Stimulated activated naive B cell treated with anti-CD40 and anti-IgM and Interleukin-4, amounts not matched to agents 10 μg/mL and 1 μg/mL and 100 μg/mL, for 72 hours (primary cell): ENCODE data around the gene SHANK1.

Source experiments
- ATAC-seq, 2 donors: fragments of 150-1000 bp; cut with Tn5 transposase; replicated peaks; 2 replicates each; pipeline ENCODE4 v1.10.0; 2021; ENCODE audit warnings: moderate library complexity in 1 of 2
- DNase-seq: peaks from one replicate; pipeline ENCODE4 v3.0.0; 2021
- H3K27ac Mint-ChIP-seq: one replicate; pipeline ENCODE4 v1.8.0; 2022; ENCODE audit warnings: mild to moderate bottlenecking, mixed read lengths
- H3K27me3 Mint-ChIP-seq, 2 donors: one replicate each; pipeline ENCODE4 v1.8.0; 2022; ENCODE audit warnings: mixed read lengths in 2 of 2
- H3K36me3 Mint-ChIP-seq, 2 donors: one replicate each; pipeline ENCODE4 v1.8.0; 2022; ENCODE audit warnings: mixed read lengths in 2 of 2, mild to moderate bottlenecking in 1 of 2
- H3K4me1 Mint-ChIP-seq, 2 donors: one replicate each; pipeline ENCODE4 v1.8.0; 2022; ENCODE audit warnings: mixed read lengths in 2 of 2, mild to moderate bottlenecking in 1 of 2
- H3K4me3 Mint-ChIP-seq, 2 donors: one replicate each; pipeline ENCODE4 v1.8.0; 2022; ENCODE audit warnings: mild to moderate bottlenecking in 2 of 2, mixed read lengths in 2 of 2, moderate library complexity in 1 of 2
- H3K9me3 Mint-ChIP-seq, 2 donors: one replicate each; pipeline ENCODE4 v1.8.0; 2022; ENCODE audit warnings: mixed read lengths in 2 of 2, mild to moderate bottlenecking in 1 of 2

SHANK1 gene

DNA sequence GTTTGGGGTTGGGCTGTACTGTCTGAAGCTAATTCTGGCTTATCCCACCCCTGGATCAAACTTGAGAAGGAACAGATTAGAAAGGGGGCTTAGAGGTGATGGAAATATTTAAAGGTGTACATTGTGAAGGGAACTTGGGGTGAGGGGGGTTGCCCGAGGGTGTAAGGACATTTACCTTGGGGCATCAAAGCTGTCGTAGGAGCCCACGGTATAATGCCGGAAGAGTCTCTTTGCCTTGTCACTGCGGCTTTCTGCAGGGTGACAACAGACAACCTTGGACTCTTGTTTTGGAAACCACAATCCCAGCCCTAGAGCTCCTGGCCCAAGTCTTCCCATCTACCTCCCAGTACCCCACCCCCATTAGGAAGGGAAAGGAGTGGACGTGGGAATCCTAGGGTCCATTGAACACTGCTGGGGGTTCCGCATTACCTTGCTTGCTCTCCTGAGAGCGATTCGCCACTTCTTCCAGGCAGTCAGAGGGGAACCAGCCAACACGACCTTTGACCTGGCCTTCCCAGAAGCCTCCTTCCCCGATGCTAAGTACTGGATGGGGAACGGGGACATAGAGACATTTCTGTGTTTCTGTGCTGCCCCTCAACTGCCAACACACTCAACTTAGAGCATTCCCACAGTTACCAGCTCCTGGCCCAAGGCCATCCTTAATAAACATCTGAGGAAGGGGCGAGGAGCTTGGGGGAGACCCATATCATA lies 22.0 kb downstream of the SHANK1 start:
- no peak for ATAC-seq

DNA sequence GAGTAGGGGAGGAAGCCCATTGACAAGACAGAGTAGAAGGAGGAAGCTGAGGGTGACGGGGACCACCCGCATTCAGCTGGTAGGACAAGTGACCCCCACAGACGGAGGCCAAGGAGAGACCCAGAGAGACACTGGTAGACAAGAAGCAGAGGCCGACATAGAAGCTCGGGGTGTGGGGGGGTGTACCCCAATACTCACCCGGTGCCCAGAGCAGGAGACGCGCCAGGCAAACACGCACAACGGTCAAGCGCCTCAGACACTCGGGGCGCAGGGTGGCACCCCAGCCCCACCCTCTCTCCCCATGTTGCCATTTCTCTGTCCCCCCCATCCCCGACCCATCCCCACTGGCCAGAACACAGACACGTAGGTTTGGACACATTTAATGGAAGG lies 23.5 kb downstream of the SHANK1 start:
- no peak for ATAC-seq
- H3K27me3 Mint-ChIP-seq, result peaks cover 69 to 89% of the 10 kb centered on the region in 2 donors

More for the DNA sequence above, 22.0 kb downstream of the SHANK1 start:
- Mint-ChIP-seq H3K27ac (no peak overlapping the region), H3K4me1 (peaks cover 5 to 11% of the 10 kb centered on the region in 2 donors), H3K36me3 (no peaks in the 10 kb centered on the region), H3K27me3 (peaks cover 64 to 83% of the 10 kb centered on the region in 2 donors), H3K9me3 (no peaks in the 10 kb centered on the region), H3K4me3 (no peak overlapping the region)
- no peak for DNase-seq

DNA sequence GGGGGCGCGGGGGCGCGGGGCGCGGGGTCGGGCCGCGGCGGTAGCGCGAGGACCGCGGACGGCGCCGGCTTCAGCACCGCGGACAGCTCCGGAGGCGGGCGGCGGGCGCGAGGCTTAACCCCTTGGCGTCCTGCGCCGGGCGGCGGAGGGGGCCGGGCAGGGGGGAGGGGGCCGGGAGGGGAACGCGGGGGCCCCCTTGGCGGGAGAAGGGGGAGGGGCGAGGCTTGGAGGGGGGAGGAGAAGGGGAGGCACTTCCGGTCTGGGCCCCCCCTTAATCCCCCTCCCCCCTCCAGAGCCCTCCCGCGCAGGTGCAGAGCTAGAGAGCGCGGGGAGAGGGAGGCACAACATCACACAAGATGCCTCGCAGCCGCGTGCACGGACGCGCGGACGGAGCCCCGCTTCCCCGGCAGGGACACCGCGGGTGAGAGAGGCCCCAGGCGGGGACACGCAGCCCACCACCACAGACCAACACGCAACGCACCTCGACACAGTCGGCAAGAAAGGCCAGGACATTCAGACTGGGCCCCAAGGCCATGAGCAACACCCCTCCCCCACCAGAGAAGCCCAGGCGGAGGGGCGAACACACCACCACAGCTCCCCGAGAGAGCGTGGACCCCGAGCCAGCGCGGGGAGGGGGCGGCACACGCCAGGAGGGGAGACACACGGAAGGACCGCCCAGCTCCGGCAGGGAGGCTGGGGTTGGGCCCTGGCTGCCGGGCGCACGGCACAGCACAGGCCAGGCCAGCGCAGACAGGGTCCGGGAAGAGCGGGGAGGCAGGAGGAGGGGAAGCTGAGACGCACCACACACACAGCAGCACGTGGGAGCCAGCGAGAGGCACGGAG lies 24.1 kb downstream of the SHANK1 start:
- Mint-ChIP-seq H3K36me3 (no peaks in the 10 kb centered on the region), H3K9me3 (no peaks in the 10 kb centered on the region), H3K27ac (no peak overlapping the region), H3K4me3 (no peak overlapping the region), H3K4me1 (peaks cover 5 to 11% of the 10 kb centered on the region in 2 donors), H3K27me3 (peaks cover 75 to 91% of the 10 kb centered on the region in 2 donors)
- ATAC-seq, result no peak
- no peak for DNase-seq

More for the DNA sequence above, 23.5 kb downstream of the SHANK1 start:
- H3K36me3 Mint-ChIP-seq, result no peaks in the 10 kb centered on the region
- H3K9me3 Mint-ChIP-seq, result no peaks in the 10 kb centered on the region
- H3K4me1 Mint-ChIP-seq, result peaks cover 5 to 11% of the 10 kb centered on the region in 2 donors
- DNase-seq, result no peak
- H3K27ac Mint-ChIP-seq, result no peak overlapping the region
- no peak overlapping the region for H3K4me3 Mint-ChIP-seq

DNA sequence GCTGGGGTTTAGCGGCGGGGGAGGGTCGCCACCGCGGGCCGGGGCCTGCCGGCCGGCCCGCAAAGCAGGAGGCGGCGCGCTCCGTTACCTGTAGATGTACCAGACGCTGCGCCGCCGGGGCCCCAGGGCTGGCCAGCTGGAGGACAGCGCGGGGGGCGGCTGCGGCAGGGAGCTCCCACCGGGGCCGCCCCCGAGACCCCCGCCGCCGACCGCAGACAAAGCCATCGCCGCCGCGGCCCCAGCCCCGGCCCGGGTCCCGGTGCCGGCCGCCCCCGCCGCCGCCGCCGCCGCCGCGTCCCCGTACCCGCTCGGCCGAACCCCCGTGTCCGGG lies 24.8 kb downstream of the SHANK1 start:
- no peaks in the 10 kb centered on the region for H3K36me3 Mint-ChIP-seq
- peaks cover 72 to 88% of the 10 kb centered on the region in 2 donors for H3K27me3 Mint-ChIP-seq
- H3K4me3 Mint-ChIP-seq, result no peak overlapping the region
- no peak overlapping the region for H3K27ac Mint-ChIP-seq
- ATAC-seq, result no peak
- no peak for DNase-seq
- peaks cover 5 to 11% of the 10 kb centered on the region in 2 donors for H3K4me1 Mint-ChIP-seq
- H3K9me3 Mint-ChIP-seq, result no peaks in the 10 kb centered on the region

DNA sequence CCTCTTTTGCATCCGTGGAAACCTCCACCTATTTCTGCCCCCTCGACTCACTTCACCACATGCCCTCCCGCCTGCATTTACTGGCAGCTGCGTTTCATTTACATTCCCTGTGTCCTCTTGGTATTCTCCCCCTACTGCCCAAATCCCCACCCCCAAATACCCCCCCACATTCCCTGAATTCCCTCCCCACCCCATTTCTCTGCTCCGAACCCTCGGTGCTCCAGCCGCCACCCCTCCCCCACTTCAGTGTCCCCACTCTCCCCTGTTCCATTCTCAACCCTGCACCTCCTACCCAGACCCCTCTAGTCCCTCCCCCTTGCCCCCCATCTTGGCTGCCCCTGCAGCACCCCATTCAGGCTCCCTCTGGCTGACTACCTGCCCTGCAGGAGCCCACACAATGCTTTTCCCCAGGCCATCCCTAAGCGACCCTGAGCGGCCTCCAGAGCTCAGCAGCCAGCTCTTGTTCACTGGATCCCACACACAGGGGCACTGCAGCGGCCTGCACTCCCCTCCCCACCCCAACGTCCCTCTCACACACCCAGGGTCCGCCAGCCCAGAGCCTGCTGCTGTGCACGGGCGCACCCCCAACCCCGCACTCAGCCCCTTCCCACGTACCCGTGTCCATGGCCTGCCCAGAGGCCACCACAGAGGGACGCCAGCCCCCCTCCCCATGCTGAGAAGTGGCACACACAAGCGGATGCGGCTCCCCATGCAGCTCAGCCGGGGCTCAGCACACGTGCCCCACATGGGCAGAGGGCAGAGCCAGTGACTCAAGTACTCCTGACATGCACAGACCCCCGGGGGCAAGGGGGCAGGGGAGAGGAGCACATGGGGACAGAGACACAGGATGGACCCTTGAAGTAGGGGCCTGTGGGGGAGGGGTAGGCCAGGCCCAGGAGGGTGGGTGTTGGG lies 26.3 kb downstream of the SHANK1 start:
- Mint-ChIP-seq H3K27ac (no peak overlapping the region), H3K9me3 (no peaks in the 10 kb centered on the region), H3K27me3 (peaks cover 66 to 81% of the 10 kb centered on the region in 2 donors), H3K4me3 (no peak overlapping the region), H3K36me3 (no peaks in the 10 kb centered on the region), H3K4me1 (peaks cover 5 to 11% of the 10 kb centered on the region in 2 donors)
- DNase-seq (no peak), ATAC-seq (no peak)

DNA sequence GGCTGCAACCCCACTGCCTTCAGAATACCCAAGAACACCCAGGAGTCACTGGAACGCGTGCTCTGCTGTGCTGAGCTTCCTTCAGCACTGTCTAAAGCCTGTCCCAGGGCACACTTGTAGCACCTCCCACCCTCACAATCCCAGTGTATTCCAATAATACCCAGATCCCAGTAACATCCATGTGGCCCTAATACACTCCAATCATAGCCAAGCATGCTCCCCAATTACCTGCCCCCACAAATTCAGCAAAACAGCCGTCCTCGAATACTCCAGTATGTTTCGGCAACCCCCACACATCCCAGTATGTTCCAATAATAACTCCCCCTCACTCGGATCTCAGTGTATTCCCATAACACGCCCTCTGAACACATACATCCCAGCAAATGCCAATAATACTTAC lies 29.2 kb downstream of the SHANK1 start:
- H3K27ac Mint-ChIP-seq, result no peak overlapping the region
- H3K27me3 Mint-ChIP-seq, result peaks cover 51 to 63% of the 10 kb centered on the region in 2 donors
- H3K4me3 Mint-ChIP-seq, result no peak overlapping the region
- H3K9me3 Mint-ChIP-seq, result no peaks in the 10 kb centered on the region
- peaks cover 9 to 11% of the 10 kb centered on the region in 2 donors for H3K4me1 Mint-ChIP-seq
- ATAC-seq (no peak), DNase-seq (no peak)
- no peaks in the 10 kb centered on the region for H3K36me3 Mint-ChIP-seq

DNA sequence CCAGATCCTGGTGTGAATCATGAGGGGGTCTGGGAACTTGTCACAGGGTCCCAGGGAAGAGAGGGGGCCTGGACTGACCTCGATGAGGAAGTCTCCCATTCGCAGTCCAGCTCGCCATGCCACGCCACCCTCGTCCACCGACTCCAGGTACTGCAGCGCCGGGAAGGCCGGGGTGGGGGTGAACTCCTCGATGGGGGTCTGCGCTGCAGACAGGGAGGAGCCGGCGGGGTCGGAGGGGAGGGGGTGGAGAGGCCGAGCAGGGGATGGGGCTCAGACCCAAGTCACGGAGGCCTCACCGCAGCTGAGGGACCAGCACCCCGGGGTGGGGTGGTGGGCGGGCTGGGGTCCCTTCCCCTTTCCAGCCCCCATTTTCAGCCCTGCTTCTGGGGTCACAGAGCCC lies 30.8 kb downstream of the SHANK1 start:
- DNase-seq (no peak), ATAC-seq (no peak)
- H3K27me3 Mint-ChIP-seq, result peaks cover 53 to 65% of the 10 kb centered on the region in 2 donors
- H3K4me3 Mint-ChIP-seq, result no peak overlapping the region
- H3K9me3 Mint-ChIP-seq, result no peaks in the 10 kb centered on the region
- H3K36me3 Mint-ChIP-seq, result peaks cover 0 to 2% of the 10 kb centered on the region in 2 donors
- H3K4me1 Mint-ChIP-seq, result peaks cover 4 to 6% of the 10 kb centered on the region in 2 donors
- no peak overlapping the region for H3K27ac Mint-ChIP-seq

DNA sequence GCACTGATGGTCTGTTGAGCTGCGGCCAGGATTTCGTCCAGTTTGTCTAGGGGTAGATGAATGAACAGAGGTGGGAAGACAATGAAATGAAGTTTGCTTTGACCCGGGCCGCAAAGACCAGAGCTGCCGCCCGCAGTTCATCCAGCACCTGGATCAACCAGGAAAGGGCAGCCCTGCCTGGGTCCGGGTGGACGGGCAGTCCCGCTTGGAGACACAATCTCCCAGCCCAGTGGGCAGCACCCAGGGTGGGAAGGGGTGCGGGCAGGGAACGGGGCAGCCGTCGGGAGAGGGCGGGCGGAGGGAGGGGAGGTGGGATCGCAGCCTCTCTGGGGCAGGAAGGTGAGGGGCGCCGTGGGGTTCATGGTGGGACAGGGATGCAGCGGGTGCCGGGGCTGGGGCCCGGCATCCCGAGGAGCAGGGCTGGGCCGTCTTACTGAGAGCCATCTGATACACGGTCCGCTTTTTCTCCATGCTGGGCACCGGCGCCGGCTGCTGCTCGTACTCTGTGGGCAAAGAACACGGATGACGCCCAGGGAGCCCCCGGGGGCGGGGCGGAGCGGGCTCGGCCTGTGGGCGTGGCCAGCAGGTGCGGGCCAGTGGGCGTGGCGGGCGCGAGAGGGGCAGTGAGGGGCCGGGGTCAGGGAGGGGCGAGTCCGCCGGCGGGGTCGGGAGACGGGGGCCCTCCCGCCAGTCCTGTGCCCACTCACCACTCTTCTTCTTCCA lies 33.1 kb downstream of the SHANK1 start:
- Mint-ChIP-seq H3K4me1 (peaks cover 0 to 6% of the 10 kb centered on the region in 2 donors), H3K27me3 (peaks cover 43 to 44% of the 10 kb centered on the region in 2 donors), H3K36me3 (peaks cover 0 to 3% of the 10 kb centered on the region in 2 donors), H3K27ac (no peak overlapping the region), H3K9me3 (no peaks in the 10 kb centered on the region), H3K4me3 (no peak overlapping the region)
- DNase-seq, result no peak
- no peak for ATAC-seq

DNA sequence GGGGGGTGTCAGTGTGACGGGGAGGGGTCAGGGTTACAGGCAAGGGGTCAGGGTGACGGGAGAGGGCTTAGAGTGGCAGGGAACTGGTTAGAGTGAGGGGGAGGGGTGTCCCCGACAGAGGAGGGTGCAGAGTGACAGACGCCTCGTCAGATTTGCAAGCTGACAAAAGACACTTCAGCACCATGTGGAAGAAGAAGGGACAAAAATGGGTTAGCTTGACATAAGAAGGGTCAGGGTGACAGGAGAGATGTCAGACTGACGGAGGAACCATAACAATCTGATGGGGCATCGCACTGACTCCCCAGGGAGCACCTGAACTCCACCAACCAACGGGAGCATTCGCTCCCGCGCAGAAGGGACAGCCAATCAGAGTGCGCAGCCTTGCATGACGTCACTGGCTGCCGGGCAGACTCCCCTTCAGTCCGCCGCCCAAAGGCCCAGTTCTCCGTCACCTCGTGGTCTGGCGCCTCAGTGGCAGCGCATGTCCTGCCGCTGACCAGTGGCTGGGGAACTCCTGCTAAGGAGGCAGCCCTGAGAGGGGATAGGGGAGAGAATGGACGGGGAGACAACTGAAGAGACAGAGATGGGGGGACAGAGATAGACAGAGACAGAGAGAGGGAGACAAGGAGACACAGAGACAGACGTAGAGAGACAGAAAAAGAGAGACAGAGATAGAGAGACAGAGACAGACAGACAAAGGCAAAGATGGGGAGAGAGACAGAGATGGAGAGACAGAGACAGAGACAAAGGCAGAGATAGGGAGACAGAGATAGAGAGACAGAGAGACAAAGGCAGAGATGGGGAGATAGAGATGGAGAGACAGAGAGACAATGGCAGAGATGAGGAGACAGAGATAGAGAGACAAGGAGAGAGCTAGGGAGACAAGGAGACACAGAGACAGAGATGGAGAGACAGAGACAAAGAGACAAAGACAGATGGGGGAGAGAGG lies 40.2 kb downstream of the SHANK1 start:
- Mint-ChIP-seq H3K4me1 (peaks cover 19 to 22% of the 10 kb centered on the region in 2 donors), H3K27me3 (peaks cover 24 to 38% of the 10 kb centered on the region in 2 donors), H3K9me3 (peaks cover 7 to 14% of the 10 kb centered on the region in 2 donors), H3K36me3 (peaks cover 8 to 15% of the 10 kb centered on the region in 2 donors), H3K27ac (peak overlapping the region; percentile 97), H3K4me3 (peak overlapping the region; percentile 57 to 72)
- DNase-seq, result peak; percentile 92
- peak; percentile 98 to 99 for ATAC-seq

DNA sequence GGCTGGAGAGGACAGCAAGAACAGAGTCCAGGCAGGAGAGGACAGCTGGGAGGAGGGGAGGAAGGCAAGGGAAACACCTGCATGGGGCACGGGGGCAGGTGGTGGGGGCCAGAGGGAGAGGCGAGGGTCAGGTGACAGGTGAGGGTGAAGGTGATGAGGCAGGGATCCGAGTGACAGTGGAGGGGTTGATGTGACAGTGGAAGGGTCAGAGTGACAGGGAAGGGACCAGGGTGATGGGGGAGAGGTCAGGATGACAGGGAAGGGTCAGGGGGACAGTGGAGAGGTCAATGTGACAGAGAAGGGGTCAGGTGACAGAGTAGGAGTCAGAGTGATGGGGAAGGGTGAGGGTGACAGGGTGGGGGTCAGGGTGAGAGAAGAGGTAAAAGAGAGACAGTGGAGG lies 41.3 kb downstream of the SHANK1 start:
- Mint-ChIP-seq H3K27me3 (peaks cover 27 to 40% of the 10 kb centered on the region in 2 donors), H3K4me1 (peaks cover 19 to 24% of the 10 kb centered on the region in 2 donors)
- no peak for ATAC-seq

DNA sequence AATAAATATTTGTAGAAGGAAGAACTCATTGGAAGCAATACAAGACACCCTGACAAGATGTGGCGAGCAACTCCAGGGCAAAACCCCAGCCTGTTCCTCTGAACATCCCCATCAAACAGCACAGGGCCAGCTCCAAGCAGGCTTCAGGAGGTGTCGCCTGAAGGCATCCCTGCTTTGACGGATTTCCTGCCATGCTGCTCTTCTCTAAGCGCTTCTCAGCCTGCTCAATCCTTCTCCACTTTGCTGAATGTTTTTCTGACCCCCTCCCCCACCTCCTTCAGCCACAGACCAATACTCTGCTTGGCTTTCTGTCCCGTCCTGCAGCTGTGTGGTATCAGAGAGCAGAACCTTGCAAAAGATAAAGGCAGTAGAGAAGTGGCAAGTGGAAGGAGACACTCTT lies 42.0 kb downstream of the SHANK1 start:
- Mint-ChIP-seq H3K9me3 (peaks cover 7 to 14% of the 10 kb centered on the region in 2 donors), H3K27ac (peak overlapping the region; percentile 26), H3K4me1 (peaks cover 20 to 29% of the 10 kb centered on the region in 2 donors), H3K4me3 (no peak overlapping the region), H3K27me3 (peaks cover 34 to 47% of the 10 kb centered on the region in 2 donors), H3K36me3 (peaks cover 8 to 12% of the 10 kb centered on the region in 2 donors)
- ATAC-seq (no peak), DNase-seq (no peak)

More for the DNA sequence above, 41.3 kb downstream of the SHANK1 start:
- H3K9me3 Mint-ChIP-seq, result peaks cover 7 to 14% of the 10 kb centered on the region in 2 donors
- no peak overlapping the region for H3K4me3 Mint-ChIP-seq
- no peak for DNase-seq
- peaks cover 8 to 12% of the 10 kb centered on the region in 2 donors for H3K36me3 Mint-ChIP-seq
- H3K27ac Mint-ChIP-seq, result peak overlapping the region; percentile 77

DNA sequence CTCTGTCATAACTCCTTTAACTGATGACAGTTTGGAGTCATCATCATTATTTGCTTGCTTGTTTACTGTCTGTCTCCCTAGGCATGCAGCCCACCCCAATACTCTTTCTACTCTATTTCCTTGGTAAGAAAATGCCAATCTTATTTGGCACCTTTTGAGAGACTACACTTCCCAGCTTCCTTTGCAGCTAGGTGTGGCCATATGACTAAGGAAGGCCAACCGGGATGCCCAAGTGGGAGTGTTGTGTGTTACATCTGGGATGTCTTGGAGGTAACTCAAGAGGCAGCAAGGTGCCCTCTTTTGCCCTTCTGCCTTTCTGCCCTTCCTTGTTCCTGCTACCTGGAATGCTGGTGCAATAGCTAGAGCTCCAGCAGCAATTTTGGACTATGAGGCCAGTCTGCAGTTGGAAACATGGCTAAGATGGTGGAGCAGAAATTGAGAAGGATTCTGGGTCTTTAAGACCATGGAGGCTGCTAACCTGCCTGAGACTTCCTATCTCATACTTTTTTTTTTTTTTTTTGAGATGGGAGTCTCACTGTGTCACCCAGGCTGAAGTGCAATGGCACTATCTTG lies 42.9 kb downstream of the SHANK1 start:
- Mint-ChIP-seq H3K4me1 (peaks cover 20 to 29% of the 10 kb centered on the region in 2 donors), H3K27me3 (peaks cover 35 to 54% of the 10 kb centered on the region in 2 donors), H3K4me3 (no peak overlapping the region), H3K9me3 (peaks cover 7 to 14% of the 10 kb centered on the region in 2 donors), H3K27ac (no peak overlapping the region), H3K36me3 (peaks cover 8 to 12% of the 10 kb centered on the region in 2 donors)
- ATAC-seq (no peak), DNase-seq (no peak)
